ENCODE data around the gene SETBP1.

DNA sequence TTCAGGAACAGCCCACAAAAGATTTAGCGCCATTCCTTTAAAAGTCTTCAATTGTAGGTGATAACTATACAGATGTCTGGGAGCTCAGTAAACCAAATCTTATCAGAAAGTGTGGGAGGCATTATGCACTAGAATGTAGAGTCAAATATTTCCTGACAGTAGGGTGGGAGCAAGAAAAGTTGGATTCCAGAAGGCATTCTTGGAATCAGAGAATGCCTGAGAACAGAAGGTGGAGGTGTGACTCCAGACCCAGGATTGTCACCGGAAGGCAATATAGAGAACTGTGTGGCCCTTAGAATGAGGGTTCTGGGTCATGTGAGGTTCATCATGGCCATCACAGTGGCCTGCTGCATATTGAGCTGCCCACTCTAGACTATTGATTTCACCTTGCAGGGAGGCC is 90.0 kb downstream of the SETBP1 start:
- TF ChIP-seq CTCF (IDR thresholded peaks at IDR 0.05): no peak
- TF ChIP-seq EP300 (IDR thresholded peaks at IDR 0.05): no peak
- TF ChIP-seq POLR2A (IDR thresholded peaks at IDR 0.05): no peak
